Kidney (tissue), 14 donors: ENCODE results near the gene NPFF. TPM values are rescaled to one million over a fixed set of nuclear protein-coding genes. Genes with fewer than 3 reads are reported as not detected.

ENCODE experiments used
- DNase-seq, 5 donors: peaks; one replicate each; pipeline ENCODE4 v3.0.0-alpha.2; 2013 to 2020
- FAIRE-seq: peaks from 2 replicates; lab custom pipeline; 2012; peaks lifted over from hg19 to GRCh38; lab: Jason Lieb, UNC
- H3K27ac ChIP-seq, 2 donors: one replicate each; pipeline ENCODE4 v1.7.0; 2013; ENCODE audit warnings: low read depth in 2 of 2, low read length in 2 of 2, inconsistent platforms in 1 of 2
- H3K27me3 ChIP-seq: one replicate; pipeline ENCODE4 v1.7.1; 2013; ENCODE audit warnings: low read length, inconsistent platforms; ENCODE audit not compliant: control insufficient read depth, insufficient read depth
- H3K36me3 ChIP-seq, 3 donors: one replicate each; pipeline versions ENCODE4 v1.7.0 to v1.7.1; 2013; ENCODE audit warnings: low read length in 3 of 3, control low read depth in 1 of 3, inconsistent platforms in 1 of 3; ENCODE audit not compliant: insufficient read depth in 3 of 3, control insufficient read depth in 2 of 3
- H3K4me1 ChIP-seq, 3 donors: one replicate each; pipeline versions ENCODE4 v1.7.0 to v1.7.1; 2013; ENCODE audit warnings: low read length in 3 of 3, inconsistent platforms in 1 of 3, low read depth in 1 of 3; ENCODE audit not compliant: control insufficient read depth in 2 of 3, insufficient read depth in 2 of 3
- H3K4me3 ChIP-seq, 3 donors: one replicate each; pipeline versions ENCODE4 v1.7.0 to v1.8.1; 2013; ENCODE audit warnings: low read length in 3 of 3, control low read depth in 1 of 3, inconsistent platforms in 1 of 3
- H3K9ac ChIP-seq, 3 donors: one replicate each; pipeline versions ENCODE4 v1.7.0 to v1.7.1; 2013; ENCODE audit warnings: low read length in 3 of 3, control low read depth in 1 of 3, inconsistent platforms in 1 of 3
- H3K9me3 ChIP-seq, 3 donors: one replicate each; pipeline versions ENCODE4 v1.7.0 to v1.7.1; 2013; ENCODE audit warnings: low read length in 3 of 3, control low read depth in 1 of 3, inconsistent platforms in 1 of 3; ENCODE audit not compliant: control insufficient read depth in 2 of 3, insufficient read depth in 1 of 3
- CTCF ChIP-seq: IDR thresholded peaks from 3 replicates; pipeline ENCODE4 v1.5.1; 2012; ENCODE audit warnings: mild to moderate bottlenecking, moderate library complexity, borderline replicate concordance; ENCODE audit not compliant: insufficient read depth; ENCODE audit errors: extremely low read depth
- intact Hi-C: fragments of 100-400 bp; cut with DNase I; formaldehyde crosslinking; loops from one replicate; pipeline ENCODE4 v1.11.1; 2022
- polyA plus RNA-seq: library from polyadenylated mRNA; stranded (reverse); fragments of 350-450 nt; fragmentation: Illumina TruSeq; extraction: RNeasy Lipid Tissue Mini Kit (QIAGEN cat#74804); gene quantifications from one replicate; pipeline ENCODE4 v1.2.3, GENCODE V29; 2014; ENCODE audit warnings: low read depth, low replicate concordance; ENCODE audit not compliant: insufficient read depth
- total RNA-seq: library from RNA; stranded (reverse); fragmentation: NEBNext Ultra II Directional; extraction: Animal tissue kit (Norgen Biotek cat#: 25700); gene quantifications from one replicate; pipeline ENCODE4 v1.2.1, GENCODE V29; 2021
- donor health status: control.
- donor health status: control.
- donor health status: control.
- donor health status: control.
- donor health status: control.
- donor health status: DM: yes; HTN: yes; CAD: no.
- donor health status: Normal renal cell carcinoma (clear cell type).

The NPFF gene
- total and polyA plus RNA-seq, 2 donors from 2014 or later, result 1.3 TPM; not detected in 1

DNA sequence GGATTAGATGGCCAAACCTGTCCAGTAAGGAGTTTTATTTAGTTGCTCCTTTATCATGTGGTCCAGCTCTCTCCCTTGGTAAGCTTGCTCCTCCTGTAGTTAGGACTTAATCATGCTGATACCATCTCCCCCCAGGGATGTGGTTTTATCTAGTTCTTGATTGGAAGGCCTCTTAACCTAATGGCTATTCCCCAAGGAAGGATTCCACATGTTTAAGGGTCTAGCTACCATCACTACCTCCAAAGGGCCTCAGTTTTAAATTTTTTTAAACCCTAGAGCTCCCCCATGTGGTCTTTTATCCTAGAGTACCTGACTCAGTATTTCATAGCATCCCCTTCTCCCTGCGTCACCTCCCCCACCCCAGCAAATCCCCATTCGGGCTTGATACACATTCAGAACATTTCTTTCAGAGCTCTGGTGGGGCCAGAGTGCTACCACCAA is 30.5 kb downstream of the NPFF start:
- H3K9ac ChIP-seq, result no peak overlapping the region
- FAIRE-seq, result no peak
- H3K4me3 ChIP-seq, result no peak overlapping the region
- no peak overlapping the region for H3K27ac ChIP-seq
- H3K9me3 ChIP-seq, result no peaks in the 10 kb centered on the region
- no peak for DNase-seq
- peaks cover 3 to 38% (median 22%) of the 10 kb centered on the region in 3 donors for H3K4me1 ChIP-seq
- TF ChIP-seq CTCF, result no peak
- H3K36me3 ChIP-seq, result peaks cover 31 to 87% (median 45%) of the 10 kb centered on the region in 3 donors
- H3K27me3 ChIP-seq, result no peaks in the 10 kb centered on the region
- intact Hi-C loops, result no loop called here

GRCh38 chr12:53474819-53475218 is 32.5 kb downstream of the NPFF start:
- Histone ChIP-seq H3K36me3 (peaks cover 31 to 79% (median 44%) of the 10 kb centered on the region in 3 donors), H3K9ac (no peak overlapping the region), H3K27ac (peak overlapping the region; percentile 20 to 38), H3K27me3 (no peaks in the 10 kb centered on the region), H3K4me1 (peaks cover 3 to 38% (median 22%) of the 10 kb centered on the region in 3 donors), H3K9me3 (no peaks in the 10 kb centered on the region), H3K4me3 (peak overlapping the region in 1 of 3 donors; percentile 6)
- FAIRE-seq, result no peak
- no peak for TF ChIP-seq CTCF
- intact Hi-C loops, result no loop called here
- DNase-seq, result no peak

GRCh38 chr12:53474077-53474476 is 33.2 kb downstream of the NPFF start:
- no peak overlapping the region for H3K9ac ChIP-seq
- no peak for FAIRE-seq
- peaks cover 3 to 38% (median 22%) of the 10 kb centered on the region in 3 donors for H3K4me1 ChIP-seq
- no peak for TF ChIP-seq CTCF
- intact Hi-C loops, result no loop called here
- no peak overlapping the region for H3K4me3 ChIP-seq
- H3K36me3 ChIP-seq, result peaks cover 31 to 79% (median 42%) of the 10 kb centered on the region in 3 donors
- H3K27me3 ChIP-seq, result no peaks in the 10 kb centered on the region
- no peak for DNase-seq
- peak overlapping the region in 1 of 2 donors; percentile 20 for H3K27ac ChIP-seq
- no peaks in the 10 kb centered on the region for H3K9me3 ChIP-seq
